ENCODE data around the gene LZIC.

DNA sequence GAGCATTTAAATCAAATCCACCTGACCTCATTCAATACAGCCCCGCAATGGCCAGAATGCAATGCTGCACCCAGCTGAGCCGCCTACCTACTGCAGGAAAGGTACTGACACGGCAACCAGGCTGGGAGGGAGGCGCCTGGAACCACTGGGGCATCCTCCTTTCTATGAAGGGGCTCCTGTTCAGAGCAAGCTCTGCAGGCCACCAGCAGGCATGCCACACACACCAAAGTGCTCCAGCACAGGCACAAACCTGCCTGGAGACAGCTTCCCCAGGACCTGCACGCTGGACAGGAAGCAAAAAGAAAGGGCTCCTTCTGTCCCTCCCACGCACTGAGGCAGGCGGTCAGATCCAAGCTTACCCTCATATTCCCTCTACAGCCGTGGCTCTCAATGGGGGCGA is 54.3 kb downstream of the LZIC start:
- TF ChIP-seq BMI1 (IDR thresholded peaks at IDR 0.05; ENCODE audit: low read length) (no peak), SRSF7 (optimal IDR thresholded peaks at IDR 0.05; ENCODE audit: low read depth, low read length) (no peak), EZH2 (IDR thresholded peaks at IDR 0.05; ENCODE audit: borderline replicate concordance, low read depth, low read length) (no peak), BRF1 (IDR thresholded peaks at IDR 0.05; ENCODE audit: borderline replicate concordance, extremely low read depth, insufficient read length) (no peak), BRCA1 (IDR thresholded peaks at IDR 0.05) (no peak), BRCA1 (CRISPR knock-in tag; IDR thresholded peaks at IDR 0.05) (no peak), ATF1 (CRISPR knock-in tag; IDR thresholded peaks at IDR 0.05) (no peak), ATF1 (tag; IDR thresholded peaks at IDR 0.05) (no peak), TBL1XR1 (IDR thresholded peaks at IDR 0.05; ENCODE audit: low read length in 2 of 2) (no peak), ZBTB1 (CRISPR knock-in tag; IDR thresholded peaks at IDR 0.05; ENCODE audit: borderline replicate concordance, low read depth) (no peak), POLR2AphosphoS5 (IDR thresholded peaks at IDR 0.05; ENCODE audit: control insufficient read depth, insufficient read depth, low read depth, low read length) (no peak), ILF3 (IDR thresholded peaks at IDR 0.05; ENCODE audit: borderline replicate concordance) (no peak), CTBP1 (IDR thresholded peaks at IDR 0.05; ENCODE audit: borderline replicate concordance) (no peak), CREB1 (IDR thresholded peaks at IDR 0.05) (no peak), CREB1 (CRISPR knock-in tag; IDR thresholded peaks at IDR 0.05) (no peak)
- TF ChIP-seq, protein P1, sequence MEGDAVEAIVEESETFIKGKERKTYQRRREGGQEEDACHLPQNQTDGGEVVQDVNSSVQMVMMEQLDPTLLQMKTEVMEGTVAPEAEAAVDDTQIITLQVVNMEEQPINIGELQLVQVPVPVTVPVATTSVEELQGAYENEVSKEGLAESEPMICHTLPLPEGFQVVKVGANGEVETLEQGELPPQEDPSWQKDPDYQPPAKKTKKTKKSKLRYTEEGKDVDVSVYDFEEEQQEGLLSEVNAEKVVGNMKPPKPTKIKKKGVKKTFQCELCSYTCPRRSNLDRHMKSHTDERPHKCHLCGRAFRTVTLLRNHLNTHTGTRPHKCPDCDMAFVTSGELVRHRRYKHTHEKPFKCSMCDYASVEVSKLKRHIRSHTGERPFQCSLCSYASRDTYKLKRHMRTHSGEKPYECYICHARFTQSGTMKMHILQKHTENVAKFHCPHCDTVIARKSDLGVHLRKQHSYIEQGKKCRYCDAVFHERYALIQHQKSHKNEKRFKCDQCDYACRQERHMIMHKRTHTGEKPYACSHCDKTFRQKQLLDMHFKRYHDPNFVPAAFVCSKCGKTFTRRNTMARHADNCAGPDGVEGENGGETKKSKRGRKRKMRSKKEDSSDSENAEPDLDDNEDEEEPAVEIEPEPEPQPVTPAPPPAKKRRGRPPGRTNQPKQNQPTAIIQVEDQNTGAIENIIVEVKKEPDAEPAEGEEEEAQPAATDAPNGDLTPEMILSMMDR (IDR thresholded peaks at IDR 0.05 in 2 of 3, conservative IDR thresholded peaks at IDR 0.05 in 1 of 3; ENCODE audit: insufficient read depth in 2 of 3, low read depth in 1 of 3, low read length in 3 of 3): no peak
- TF ChIP-seq, protein P2, sequence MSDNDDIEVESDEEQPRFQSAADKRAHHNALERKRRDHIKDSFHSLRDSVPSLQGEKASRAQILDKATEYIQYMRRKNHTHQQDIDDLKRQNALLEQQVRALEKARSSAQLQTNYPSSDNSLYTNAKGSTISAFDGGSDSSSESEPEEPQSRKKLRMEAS (CRISPR knock-in tag; IDR thresholded peaks at IDR 0.05): no peak

Measured in K562 (cell line).